ENCODE results near the gene CTCFL.

Gene CTCFL

GRCh38 chr20:57535297-57535696, 10.4 kb upstream of the CTCFL start:
- no peak for TF ChIP-seq CTCF (IDR thresholded peaks at IDR 0.05; ENCODE audit: insufficient read depth, low read depth, low read length, missing control alignments)
- H3K4me3 ChIP-seq (ENCODE audit: low read length): no peak overlapping the region
- DNase-seq (ENCODE audit: low read depth): no peak

GRCh38 chr20:57532104-57532503, 7.2 kb upstream of the CTCFL start:
- TF ChIP-seq CTCF (IDR thresholded peaks at IDR 0.05; ENCODE audit: insufficient read depth, low read depth, low read length, missing control alignments): no peak
- no peak for DNase-seq (ENCODE audit: low read depth)
- no peak overlapping the region for H3K4me3 ChIP-seq (ENCODE audit: low read length)

DNA sequence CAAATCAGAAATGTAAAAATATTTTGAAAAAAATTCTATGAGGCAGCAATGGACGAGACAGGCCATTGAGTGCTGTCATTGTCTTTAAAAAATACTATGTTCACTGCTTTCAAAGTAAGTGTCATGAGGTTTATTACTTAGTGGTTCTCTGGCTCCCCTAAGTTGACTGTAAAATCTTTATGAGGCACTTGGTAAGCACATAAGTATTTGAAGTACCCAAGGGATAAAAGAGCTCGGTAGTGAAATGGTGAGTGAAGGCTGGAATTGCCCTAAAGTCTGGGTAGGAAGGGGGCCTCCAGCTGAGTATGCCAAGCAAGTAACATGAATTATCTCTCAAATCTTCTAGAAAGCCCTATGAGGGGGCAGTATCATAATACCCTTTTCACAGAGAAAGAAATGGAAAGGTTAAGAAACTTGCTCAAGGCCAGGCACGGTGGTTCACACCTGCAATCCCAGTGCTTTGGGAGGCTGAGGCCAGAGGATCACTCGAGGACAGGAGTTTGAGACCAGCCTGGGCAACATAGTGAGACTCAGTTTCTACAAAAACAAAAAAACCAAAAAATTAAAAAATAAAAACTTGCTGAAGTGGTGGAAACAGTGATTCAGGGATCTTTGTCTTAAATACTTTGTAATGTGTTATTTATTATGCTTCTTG, 5.5 kb upstream of the CTCFL start:
- no peak overlapping the region for H3K4me3 ChIP-seq (ENCODE audit: low read length)
- TF ChIP-seq CTCF (IDR thresholded peaks at IDR 0.05; ENCODE audit: insufficient read depth, low read depth, low read length, missing control alignments): no peak
- no peak for DNase-seq (ENCODE audit: low read depth)

GRCh38 chr20:57529810-57530209, 4.9 kb upstream of the CTCFL start:
- TF ChIP-seq CTCF (IDR thresholded peaks at IDR 0.05; ENCODE audit: insufficient read depth, low read depth, low read length, missing control alignments): no peak
- H3K4me3 ChIP-seq (ENCODE audit: low read length): no peak overlapping the region
- DNase-seq (ENCODE audit: low read depth): no peak

- no peak for TF ChIP-seq CTCF (IDR thresholded peaks at IDR 0.05; ENCODE audit: insufficient read depth, low read depth, low read length, missing control alignments)
- H3K4me3 ChIP-seq (ENCODE audit: low read length): no peak overlapping the region
- DNase-seq (ENCODE audit: low read depth): no peak
Observed at GRCh38 chr20:57529160-57529585, 4.2 kb upstream of the CTCFL start.

GRCh38 chr20:57528148-57528547, 3.2 kb upstream of the CTCFL start:
- no peak for TF ChIP-seq CTCF (IDR thresholded peaks at IDR 0.05; ENCODE audit: insufficient read depth, low read depth, low read length, missing control alignments)
- DNase-seq (ENCODE audit: low read depth): no peak
- no peak overlapping the region for H3K4me3 ChIP-seq (ENCODE audit: low read length)

- no peak overlapping the region for H3K4me3 ChIP-seq (ENCODE audit: low read length)
- DNase-seq (ENCODE audit: low read depth): no peak
- TF ChIP-seq CTCF (IDR thresholded peaks at IDR 0.05; ENCODE audit: insufficient read depth, low read depth, low read length, missing control alignments): no peak
Observed at GRCh38 chr20:57527728-57528127, 2.8 kb upstream of the CTCFL start.
